ENCODE measurements around the gene INTS14. TPM values are rescaled to one million over a fixed set of nuclear protein-coding genes. Genes with fewer than 3 reads are reported as not detected.
A peak's percentile ranks its signal among the peaks of the same experiment; 100 is the strongest.

Gene INTS14
- total and polyA plus RNA-seq, 9 of the 15 experiments (the other 6 are each of a cell fraction or from before 2014, with no cell fraction given) = 30.5 to 92.4 (median 46.5) TPM

- TF ChIP-seq, protein P1, sequence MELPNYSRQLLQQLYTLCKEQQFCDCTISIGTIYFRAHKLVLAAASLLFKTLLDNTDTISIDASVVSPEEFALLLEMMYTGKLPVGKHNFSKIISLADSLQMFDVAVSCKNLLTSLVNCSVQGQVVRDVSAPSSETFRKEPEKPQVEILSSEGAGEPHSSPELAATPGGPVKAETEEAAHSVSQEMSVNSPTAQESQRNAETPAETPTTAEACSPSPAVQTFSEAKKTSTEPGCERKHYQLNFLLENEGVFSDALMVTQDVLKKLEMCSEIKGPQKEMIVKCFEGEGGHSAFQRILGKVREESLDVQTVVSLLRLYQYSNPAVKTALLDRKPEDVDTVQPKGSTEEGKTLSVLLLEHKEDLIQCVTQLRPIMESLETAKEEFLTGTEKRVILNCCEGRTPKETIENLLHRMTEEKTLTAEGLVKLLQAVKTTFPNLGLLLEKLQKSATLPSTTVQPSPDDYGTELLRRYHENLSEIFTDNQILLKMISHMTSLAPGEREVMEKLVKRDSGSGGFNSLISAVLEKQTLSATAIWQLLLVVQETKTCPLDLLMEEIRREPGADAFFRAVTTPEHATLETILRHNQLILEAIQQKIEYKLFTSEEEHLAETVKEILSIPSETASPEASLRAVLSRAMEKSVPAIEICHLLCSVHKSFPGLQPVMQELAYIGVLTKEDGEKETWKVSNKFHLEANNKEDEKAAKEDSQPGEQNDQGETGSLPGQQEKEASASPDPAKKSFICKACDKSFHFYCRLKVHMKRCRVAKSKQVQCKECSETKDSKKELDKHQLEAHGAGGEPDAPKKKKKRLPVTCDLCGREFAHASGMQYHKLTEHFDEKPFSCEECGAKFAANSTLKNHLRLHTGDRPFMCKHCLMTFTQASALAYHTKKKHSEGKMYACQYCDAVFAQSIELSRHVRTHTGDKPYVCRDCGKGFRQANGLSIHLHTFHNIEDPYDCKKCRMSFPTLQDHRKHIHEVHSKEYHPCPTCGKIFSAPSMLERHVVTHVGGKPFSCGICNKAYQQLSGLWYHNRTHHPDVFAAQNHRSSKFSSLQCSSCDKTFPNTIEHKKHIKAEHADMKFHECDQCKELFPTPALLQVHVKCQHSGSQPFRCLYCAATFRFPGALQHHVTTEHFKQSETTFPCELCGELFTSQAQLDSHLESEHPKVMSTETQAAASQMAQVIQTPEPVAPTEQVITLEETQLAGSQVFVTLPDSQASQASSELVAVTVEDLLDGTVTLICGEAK (IDR thresholded peaks at IDR 0.05) = 0 out of 2 replicates have a peak, but pooled peaks have one; percentile 27
- TF ChIP-seq, protein P1 (CRISPR knock-in tag; IDR thresholded peaks at IDR 0.05) = no peak
- 0 out of 2 replicates have a peak, but pooled peaks have one; percentile 22 for TF ChIP-seq ZNF124 (CRISPR knock-in tag; IDR thresholded peaks at IDR 0.05)
- TF ChIP-seq MTF1 (CRISPR knock-in tag; IDR thresholded peaks at IDR 0.05; ENCODE audit: borderline replicate concordance) = no peak
- no peak for TF ChIP-seq PRDM10 (IDR thresholded peaks at IDR 0.05; ENCODE audit: partially characterized antibody)
- 0 out of 2 replicates have a peak, but pooled peaks have one; percentile 43 for TF ChIP-seq RBM15 (IDR thresholded peaks at IDR 0.05; ENCODE audit: insufficient read depth, low read length)
- TF ChIP-seq, protein P2, sequence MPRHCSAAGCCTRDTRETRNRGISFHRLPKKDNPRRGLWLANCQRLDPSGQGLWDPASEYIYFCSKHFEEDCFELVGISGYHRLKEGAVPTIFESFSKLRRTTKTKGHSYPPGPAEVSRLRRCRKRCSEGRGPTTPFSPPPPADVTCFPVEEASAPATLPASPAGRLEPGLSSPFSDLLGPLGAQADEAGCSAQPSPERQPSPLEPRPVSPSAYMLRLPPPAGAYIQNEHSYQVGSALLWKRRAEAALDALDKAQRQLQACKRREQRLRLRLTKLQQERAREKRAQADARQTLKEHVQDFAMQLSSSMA (CRISPR knock-in tag; IDR thresholded peaks at IDR 0.05) = no peak
- TF ChIP-seq, protein P3, sequence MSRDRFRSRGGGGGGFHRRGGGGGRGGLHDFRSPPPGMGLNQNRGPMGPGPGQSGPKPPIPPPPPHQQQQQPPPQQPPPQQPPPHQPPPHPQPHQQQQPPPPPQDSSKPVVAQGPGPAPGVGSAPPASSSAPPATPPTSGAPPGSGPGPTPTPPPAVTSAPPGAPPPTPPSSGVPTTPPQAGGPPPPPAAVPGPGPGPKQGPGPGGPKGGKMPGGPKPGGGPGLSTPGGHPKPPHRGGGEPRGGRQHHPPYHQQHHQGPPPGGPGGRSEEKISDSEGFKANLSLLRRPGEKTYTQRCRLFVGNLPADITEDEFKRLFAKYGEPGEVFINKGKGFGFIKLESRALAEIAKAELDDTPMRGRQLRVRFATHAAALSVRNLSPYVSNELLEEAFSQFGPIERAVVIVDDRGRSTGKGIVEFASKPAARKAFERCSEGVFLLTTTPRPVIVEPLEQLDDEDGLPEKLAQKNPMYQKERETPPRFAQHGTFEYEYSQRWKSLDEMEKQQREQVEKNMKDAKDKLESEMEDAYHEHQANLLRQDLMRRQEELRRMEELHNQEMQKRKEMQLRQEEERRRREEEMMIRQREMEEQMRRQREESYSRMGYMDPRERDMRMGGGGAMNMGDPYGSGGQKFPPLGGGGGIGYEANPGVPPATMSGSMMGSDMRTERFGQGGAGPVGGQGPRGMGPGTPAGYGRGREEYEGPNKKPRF (IDR thresholded peaks at IDR 0.05; ENCODE audit: low read depth, low read length) = no peak
- TF ChIP-seq ZNF384 (IDR thresholded peaks at IDR 0.05; ENCODE audit: low read depth, low read length) = no peak
- TF ChIP-seq SETDB1 (IDR thresholded peaks at IDR 0.05; ENCODE audit: low read length) = no peak
- no peak for TF ChIP-seq RFX1 (IDR thresholded peaks at IDR 0.05)
Observed at GRCh38 chr15:65530318-65531111, 80.4 kb downstream of the INTS14 start, which contains the start of gene HACD3 (continued).
